Activated CD4-positive, alpha-beta memory T cell treated with anti-CD3 and anti-CD28 coated beads, Interleukin-2, amount 10 ng/mL, durations not matched to agents 7 days and 5 days (primary cell): ENCODE measurements around the gene AXIN1. TPM values are rescaled to one million over a fixed set of nuclear protein-coding genes. Genes with fewer than 3 reads are reported as not detected.
"Not testable (repeated sequence)": the region's sequence is repeated elsewhere in the genome, so short reads cannot be mapped to it uniquely, and the experiment has no call there.

ENCODE experiments used
- CTCF ChIA-PET: fragments of 350-600 bp; sonication (Branson Sonifier 250); formaldehyde crosslinking; loops from one replicate; lab custom pipeline; 2021; ENCODE audit warnings: antibody characterized with exemption, inconsistent platforms; lab: Charles Lee
- POLR2A ChIA-PET: fragments of 350-600 bp; sonication (Branson Sonifier 250); formaldehyde crosslinking; loops from one replicate; lab custom pipeline; 2021; ENCODE audit warnings: antibody characterized with exemption; lab: Charles Lee
- DNase-seq: peaks from one replicate; pipeline ENCODE4 v3.0.0-alpha.2; 2020
- H3K27ac Mint-ChIP-seq: one replicate; pipeline ENCODE4 v1.8.0; 2021; ENCODE audit warnings: mild to moderate bottlenecking, mixed read lengths
- H3K27me3 Mint-ChIP-seq: one replicate; pipeline ENCODE4 v1.8.0; 2021; ENCODE audit warnings: mixed read lengths
- H3K36me3 Mint-ChIP-seq: one replicate; pipeline ENCODE4 v1.8.0; 2021; ENCODE audit warnings: low read depth, mixed read lengths
- H3K4me1 Mint-ChIP-seq: one replicate; pipeline ENCODE4 v1.8.0; 2021; ENCODE audit warnings: mixed read lengths
- H3K4me3 Mint-ChIP-seq: one replicate; pipeline ENCODE4 v1.8.0; 2021; ENCODE audit warnings: mild to moderate bottlenecking, mixed read lengths
- H3K9me3 Mint-ChIP-seq: one replicate; pipeline ENCODE4 v1.8.0; 2021; ENCODE audit warnings: mixed read lengths
- total RNA-seq, 2 experiments: library from RNA; stranded (reverse); gene quantifications; one replicate each; pipeline ENCODE4 v1.2.3, GENCODE V29; 2021

AXIN1 gene
- total RNA-seq, 2 experiments from 2014 or later = 25.4 to 25.7 TPM

DNA sequence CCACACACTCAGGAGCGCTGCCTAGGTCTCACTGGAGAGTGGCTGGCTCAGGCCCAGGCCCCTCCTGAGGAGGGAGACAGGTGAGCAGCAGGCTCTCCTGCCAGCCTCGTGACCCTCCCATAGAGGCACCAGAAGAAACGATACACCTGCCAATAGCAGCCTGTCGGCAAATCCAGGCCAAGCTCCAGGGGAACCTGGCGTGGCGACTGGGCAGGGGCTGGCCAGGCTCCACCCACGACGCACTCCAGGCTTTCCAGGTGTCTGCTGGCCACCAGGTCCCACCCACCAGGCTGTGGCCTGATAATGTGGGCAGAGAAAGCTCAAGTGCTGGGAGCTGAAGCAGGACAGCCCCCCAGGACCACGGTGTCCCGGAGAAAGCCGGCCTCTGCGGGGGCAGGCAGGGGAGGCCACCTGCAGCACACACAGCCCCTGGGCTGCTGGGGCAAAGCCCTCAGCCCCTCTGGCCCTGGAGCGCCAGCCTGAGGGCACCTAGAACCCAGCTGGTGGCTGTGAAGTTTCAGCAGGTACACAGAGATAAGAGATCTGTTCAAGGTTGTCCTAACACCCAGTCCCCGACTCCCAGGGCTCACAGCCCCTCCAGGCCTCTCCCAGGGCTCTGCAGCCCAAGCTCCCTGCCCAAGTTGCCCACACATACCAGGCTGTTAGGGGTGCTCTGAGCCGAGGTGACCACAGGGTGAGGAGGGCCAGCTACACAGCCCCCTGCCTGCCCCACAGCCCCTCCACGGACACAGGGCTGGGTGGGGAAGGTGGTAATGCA is 26.8 kb upstream of the AXIN1 start:
- no peak for DNase-seq
- Mint-ChIP-seq H3K27ac (peak overlapping the region; percentile 86), H3K4me3 (peak overlapping the region; percentile 79), H3K36me3 (peaks cover 5% of the 10 kb centered on the region), H3K27me3 (peaks cover 10% of the 10 kb centered on the region), H3K4me1 (peaks cover 24% of the 10 kb centered on the region), H3K9me3 (no peaks in the 10 kb centered on the region)
- CTCF ChIA-PET = no interaction called here
- POLR2A ChIA-PET = interaction anchor here (0.8 to 0.9 kb wide), 2 partner anchors 9 to 22 kb away, joined by 3 read pairs; partner anchors contain the start of genes DECR2 and MRPL28

DNA sequence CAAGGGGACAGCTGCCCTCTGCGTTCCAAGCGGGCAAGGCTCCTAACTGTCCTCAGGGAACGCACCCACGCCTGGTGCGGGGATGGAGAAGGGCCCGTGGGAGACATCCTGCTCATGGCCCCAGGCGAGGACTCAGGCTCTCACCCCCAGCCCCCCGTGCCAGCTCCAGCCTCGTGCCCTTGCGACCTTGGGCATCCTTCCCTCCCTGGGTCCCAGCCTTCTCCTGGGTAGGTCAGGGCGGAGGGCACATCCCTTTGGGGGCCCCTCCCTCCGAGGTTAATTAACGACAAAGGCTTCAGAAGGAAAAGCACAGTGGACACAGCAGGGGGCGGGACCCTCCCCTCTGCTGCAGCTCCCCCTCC is 26.3 kb upstream of the AXIN1 start:
- H3K4me3 Mint-ChIP-seq = no peak overlapping the region
- no peak overlapping the region for H3K27ac Mint-ChIP-seq
- ChIA-PET POLR2A (no interaction called here), CTCF (no interaction called here)
- H3K4me1 Mint-ChIP-seq = peaks cover 24% of the 10 kb centered on the region
- H3K27me3 Mint-ChIP-seq = peaks cover 10% of the 10 kb centered on the region
- H3K36me3 Mint-ChIP-seq = peaks cover 5% of the 10 kb centered on the region
- DNase-seq = no peak
- H3K9me3 Mint-ChIP-seq = no peaks in the 10 kb centered on the region

DNA sequence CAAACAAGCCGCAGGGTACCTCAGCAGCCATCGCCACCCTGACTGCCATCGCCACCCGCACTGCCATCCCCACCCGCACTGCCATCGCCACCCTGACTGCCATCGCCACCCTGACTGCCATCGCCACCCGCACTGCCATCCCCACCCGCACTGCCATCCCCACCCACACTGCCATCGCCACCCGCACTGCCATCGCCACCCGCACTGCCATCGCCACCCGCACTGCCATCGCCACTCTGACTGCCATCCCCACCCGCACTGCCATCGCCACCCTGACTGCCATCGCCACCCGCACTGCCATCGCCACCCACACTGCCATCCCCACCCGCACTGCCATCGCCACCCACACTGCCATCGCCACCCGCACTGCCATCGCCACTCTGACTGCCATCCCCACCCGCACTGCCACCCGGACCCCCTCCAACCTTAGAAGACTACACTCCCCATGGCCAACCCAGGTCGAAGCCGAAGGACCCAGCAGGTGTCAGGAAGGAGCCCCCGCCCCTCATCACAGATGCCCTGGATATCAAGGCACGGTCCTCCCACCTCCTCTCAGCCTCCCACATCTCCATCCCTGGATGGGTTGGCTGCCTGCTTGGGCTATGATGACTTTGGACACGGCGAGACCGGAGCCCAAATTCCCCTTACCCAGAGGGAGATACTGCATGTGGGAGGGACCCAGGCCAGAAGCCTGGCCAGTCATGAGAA is 25.7 kb upstream of the AXIN1 start:
- H3K4me3 Mint-ChIP-seq, DNase-seq, CTCF ChIA-PET, H3K27me3 Mint-ChIP-seq, POLR2A ChIA-PET, H3K27ac Mint-ChIP-seq, H3K36me3 Mint-ChIP-seq, H3K9me3 Mint-ChIP-seq: not testable (repeated sequence)
- H3K4me1 Mint-ChIP-seq = peaks cover 20% of the 10 kb centered on the region

DNA sequence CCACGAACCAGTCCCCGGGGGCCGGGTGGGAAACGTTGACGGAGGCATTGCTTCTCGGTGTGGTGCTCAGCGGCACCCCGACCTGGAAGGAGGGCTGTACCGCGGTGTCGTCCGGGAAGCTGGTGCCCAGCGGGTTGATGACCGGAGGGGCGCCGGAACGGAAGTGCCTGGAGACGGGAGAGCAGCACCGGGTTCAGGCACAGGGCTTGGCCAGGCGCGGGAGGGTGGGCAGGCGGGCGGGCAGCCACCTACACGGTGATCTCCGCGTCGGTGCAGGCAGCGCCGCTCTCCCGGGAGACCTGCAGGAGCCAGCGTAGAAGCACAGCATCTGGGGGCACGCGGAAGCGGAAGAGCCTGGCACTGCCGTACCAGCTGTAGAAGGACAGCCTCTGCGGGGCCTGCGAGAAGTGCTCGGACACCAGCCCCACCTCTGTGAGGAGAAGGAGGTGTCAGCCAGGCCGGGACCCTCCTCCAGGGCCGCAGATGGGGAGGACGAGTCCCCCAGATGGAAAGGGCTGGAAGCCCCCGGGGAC is 25.0 kb upstream of the AXIN1 start:
- CTCF ChIA-PET = no interaction called here
- no peak for DNase-seq
- Mint-ChIP-seq H3K4me1 (peaks cover 12% of the 10 kb centered on the region), H3K9me3 (no peaks in the 10 kb centered on the region), H3K4me3 (no peak overlapping the region), H3K27ac (no peak overlapping the region), H3K27me3 (peaks cover 2% of the 10 kb centered on the region), H3K36me3 (peaks cover 9% of the 10 kb centered on the region)
- POLR2A ChIA-PET = no interaction called here

DNA sequence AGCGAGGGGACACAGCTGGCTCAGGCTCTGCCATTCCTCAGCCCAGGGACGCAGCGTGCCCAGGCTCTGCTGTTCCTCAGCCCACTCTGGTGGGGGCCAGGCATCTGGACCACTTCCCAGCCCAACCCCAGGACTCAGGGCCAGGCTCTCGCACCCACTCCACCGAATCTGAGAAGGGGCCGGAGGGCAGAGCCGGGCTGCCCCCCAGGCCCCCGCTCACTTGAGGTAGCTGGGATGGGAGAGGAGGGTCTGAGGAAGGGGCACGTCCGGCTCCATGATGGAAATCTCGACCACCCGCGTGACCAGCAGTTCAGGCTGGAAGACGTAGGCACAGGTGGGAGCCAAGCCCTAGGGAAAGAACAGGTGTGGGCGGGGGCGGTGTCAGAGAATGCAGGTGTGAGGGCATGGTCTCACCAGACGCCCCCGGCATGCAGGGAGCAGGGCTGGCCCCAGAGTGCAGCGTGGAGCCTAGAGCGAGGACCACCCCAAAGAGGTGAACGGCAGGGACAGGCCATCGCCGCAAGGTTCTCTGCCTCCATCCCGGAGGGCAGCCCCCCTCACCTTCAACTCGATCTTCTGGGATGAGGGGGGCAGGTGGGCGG is 24.4 kb upstream of the AXIN1 start:
- ChIA-PET CTCF (no interaction called here), POLR2A (no interaction called here)
- Mint-ChIP-seq H3K9me3 (no peaks in the 10 kb centered on the region), H3K4me3 (no peak overlapping the region), H3K27me3 (no peaks in the 10 kb centered on the region), H3K27ac (no peak overlapping the region), H3K4me1 (peaks cover 11% of the 10 kb centered on the region), H3K36me3 (peaks cover 10% of the 10 kb centered on the region)
- no peak for DNase-seq

DNA sequence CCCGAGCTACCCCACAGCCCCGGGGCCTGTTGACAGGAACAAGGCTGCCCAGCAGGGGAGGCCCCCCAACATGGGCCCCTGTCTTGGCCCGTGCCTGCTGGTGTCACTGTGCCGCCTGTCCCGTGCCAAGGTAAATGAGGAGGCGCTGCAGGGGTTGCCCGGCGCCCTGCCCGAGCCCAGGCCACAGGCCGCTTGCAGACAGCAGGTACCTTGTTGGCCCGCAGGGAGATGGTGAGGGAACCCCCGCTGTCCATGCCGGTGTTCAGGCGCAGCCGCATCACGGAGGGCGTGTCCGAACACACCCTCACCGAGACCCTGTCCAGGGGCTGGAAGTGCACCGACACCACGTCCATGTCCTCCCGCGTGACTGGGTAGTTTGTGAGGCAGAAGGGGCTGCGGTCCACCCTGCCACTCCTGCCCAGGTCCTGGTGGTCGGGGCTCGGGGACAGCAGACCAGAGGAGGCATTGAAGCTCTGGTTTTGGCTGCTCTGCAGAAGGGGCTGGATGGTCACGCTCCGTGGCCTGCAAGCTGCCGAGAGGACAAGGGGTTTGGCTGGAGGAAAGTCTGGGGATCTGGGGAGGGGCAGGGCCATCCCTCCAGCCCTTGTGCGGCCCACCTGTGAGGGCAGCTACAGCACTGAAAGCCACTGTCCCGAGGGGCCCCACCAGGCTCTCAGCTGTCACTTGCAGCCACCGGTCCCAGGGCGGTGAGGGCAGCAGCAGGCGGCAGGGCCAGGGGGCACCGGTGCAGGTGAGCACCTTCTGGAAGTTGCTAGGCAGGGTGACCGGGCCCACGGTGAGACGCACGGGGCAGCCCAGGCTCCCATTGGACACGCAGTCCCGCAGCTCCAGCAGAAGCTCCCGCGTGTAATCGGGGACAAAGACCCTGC is 23.6 kb upstream of the AXIN1 start:
- no peaks in the 10 kb centered on the region for H3K9me3 Mint-ChIP-seq
- no peak overlapping the region for H3K27ac Mint-ChIP-seq
- ChIA-PET POLR2A (no interaction called here), CTCF (no interaction called here)
- peaks cover 12% of the 10 kb centered on the region for H3K36me3 Mint-ChIP-seq
- no peaks in the 10 kb centered on the region for H3K27me3 Mint-ChIP-seq
- DNase-seq = no peak
- H3K4me1 Mint-ChIP-seq = peaks cover 14% of the 10 kb centered on the region
- no peak overlapping the region for H3K4me3 Mint-ChIP-seq

DNA sequence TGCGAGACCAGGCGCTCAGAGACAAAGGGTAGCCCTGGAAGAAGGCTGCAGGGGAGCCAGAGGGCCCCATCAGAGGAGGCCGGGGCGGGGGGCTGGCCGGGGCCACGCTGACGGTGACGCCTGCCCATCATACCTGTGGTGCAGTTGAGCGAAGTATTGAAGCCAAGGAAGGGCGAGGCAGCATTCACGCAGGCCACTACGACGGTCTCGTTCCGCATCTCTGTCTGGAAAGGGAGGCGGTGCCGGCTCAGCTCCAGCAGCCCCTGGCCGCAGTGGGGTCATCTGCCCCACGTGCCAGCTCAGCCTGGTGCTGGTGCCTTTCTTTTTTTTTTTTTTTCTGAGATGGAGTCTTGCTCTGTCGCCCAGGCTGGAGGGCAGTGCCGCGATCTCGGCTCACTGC is 22.7 kb upstream of the AXIN1 start:
- H3K4me3 Mint-ChIP-seq = no peak overlapping the region
- POLR2A ChIA-PET = no interaction called here
- H3K36me3 Mint-ChIP-seq = peaks cover 14% of the 10 kb centered on the region
- H3K27ac Mint-ChIP-seq = no peak overlapping the region
- no peaks in the 10 kb centered on the region for H3K9me3 Mint-ChIP-seq
- peaks cover 18% of the 10 kb centered on the region for H3K4me1 Mint-ChIP-seq
- H3K27me3 Mint-ChIP-seq = no peaks in the 10 kb centered on the region
- DNase-seq = no peak
- CTCF ChIA-PET = no interaction called here

DNA sequence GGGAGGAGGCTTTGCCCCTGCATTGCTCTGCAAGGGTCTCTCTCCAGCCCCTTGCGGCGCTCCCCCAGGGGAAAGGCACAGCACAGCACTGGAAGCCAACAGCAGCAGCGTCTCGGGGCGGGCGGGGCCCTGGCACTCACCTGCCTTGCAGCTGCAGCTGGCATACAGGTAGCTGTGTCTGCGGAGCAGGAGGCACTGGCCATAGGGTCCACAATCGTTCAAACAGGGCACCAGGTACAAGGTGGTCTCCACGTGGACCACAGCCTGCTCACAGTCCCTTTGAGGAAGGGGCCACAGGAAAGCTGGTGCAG is 22.0 kb upstream of the AXIN1 start:
- H3K36me3 Mint-ChIP-seq = peaks cover 11% of the 10 kb centered on the region
- peaks cover 19% of the 10 kb centered on the region for H3K4me1 Mint-ChIP-seq
- no peak overlapping the region for H3K27ac Mint-ChIP-seq
- DNase-seq = no peak
- ChIA-PET CTCF (no interaction called here), POLR2A (no interaction called here)
- no peaks in the 10 kb centered on the region for H3K9me3 Mint-ChIP-seq
- no peaks in the 10 kb centered on the region for H3K27me3 Mint-ChIP-seq
- no peak overlapping the region for H3K4me3 Mint-ChIP-seq

DNA sequence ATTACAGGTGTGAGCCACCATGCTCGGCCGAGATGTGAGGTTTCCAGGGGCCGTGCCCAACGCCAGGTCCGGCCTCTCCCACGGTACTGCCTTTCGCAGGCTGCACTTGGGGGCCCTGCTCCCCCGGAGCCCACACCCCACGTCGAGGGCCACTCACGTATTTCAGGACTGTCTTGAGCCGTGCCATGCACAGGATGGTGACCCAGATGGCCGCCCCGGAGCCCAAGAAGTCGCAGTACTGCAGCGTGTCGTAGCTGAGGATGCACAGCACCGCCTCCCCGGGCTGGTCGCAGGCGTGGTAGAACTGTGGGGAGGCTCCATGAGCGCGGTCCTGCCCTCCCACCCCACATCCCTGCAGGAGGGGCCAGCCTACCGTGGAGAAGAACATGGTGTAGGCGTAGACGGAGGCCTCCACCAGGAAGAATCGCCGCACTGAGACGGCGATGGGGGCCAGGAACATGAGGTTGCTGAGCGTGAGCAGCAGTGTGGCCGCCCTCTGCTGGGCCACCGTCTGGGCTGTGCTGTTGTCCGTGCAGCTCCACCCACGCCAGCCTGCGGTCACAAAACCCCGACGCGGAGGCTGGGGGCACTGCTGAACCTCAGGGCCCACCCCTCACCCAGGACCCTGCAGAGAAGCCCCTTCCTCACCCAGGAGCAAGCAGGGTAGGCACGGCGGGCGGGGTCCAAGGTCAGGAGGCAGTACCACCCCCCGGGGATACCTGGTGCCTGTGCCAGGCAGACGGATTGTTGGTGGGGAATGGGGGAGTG is 21.5 kb upstream of the AXIN1 start:
- ChIA-PET CTCF (no interaction called here), POLR2A (no interaction called here)
- Mint-ChIP-seq H3K36me3 (peaks cover 11% of the 10 kb centered on the region), H3K9me3 (no peaks in the 10 kb centered on the region), H3K4me1 (peaks cover 20% of the 10 kb centered on the region), H3K27me3 (no peaks in the 10 kb centered on the region), H3K4me3 (no peak overlapping the region), H3K27ac (no peak overlapping the region)
- DNase-seq = no peak

DNA sequence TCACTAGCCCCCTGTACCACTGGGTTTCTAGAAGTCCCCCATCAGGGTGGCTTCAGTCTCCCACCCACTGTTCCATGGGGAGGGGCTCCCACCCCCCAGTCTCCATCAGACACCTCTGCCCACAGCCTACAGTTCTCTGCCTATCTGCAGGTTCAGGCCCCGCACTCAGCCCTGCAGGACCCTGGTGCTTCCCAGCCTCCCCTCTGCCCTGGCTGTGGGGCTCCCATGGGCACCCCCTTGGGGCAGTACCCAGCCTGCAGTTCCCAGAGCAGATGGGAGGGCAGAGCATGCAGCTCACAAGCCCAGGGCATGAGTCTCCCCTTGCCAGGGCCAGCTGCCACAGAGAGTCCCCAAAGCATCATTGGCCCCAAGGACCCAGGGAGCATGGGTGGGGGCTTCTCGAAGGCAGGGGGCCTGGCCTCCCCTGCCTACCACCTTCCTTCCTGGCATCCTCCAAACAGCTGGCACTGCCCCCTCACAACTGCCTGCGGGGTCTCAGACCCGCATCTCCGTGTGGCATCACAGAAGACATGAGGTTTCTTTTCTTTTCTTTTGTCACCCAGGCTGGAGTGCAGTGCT is 20.6 kb upstream of the AXIN1 start:
- Mint-ChIP-seq H3K4me3 (no peak overlapping the region), H3K4me1 (peaks cover 18% of the 10 kb centered on the region), H3K27me3 (no peaks in the 10 kb centered on the region), H3K9me3 (no peaks in the 10 kb centered on the region), H3K36me3 (peaks cover 11% of the 10 kb centered on the region), H3K27ac (no peak overlapping the region)
- ChIA-PET CTCF (no interaction called here), POLR2A (no interaction called here)
- DNase-seq = no peak

DNA sequence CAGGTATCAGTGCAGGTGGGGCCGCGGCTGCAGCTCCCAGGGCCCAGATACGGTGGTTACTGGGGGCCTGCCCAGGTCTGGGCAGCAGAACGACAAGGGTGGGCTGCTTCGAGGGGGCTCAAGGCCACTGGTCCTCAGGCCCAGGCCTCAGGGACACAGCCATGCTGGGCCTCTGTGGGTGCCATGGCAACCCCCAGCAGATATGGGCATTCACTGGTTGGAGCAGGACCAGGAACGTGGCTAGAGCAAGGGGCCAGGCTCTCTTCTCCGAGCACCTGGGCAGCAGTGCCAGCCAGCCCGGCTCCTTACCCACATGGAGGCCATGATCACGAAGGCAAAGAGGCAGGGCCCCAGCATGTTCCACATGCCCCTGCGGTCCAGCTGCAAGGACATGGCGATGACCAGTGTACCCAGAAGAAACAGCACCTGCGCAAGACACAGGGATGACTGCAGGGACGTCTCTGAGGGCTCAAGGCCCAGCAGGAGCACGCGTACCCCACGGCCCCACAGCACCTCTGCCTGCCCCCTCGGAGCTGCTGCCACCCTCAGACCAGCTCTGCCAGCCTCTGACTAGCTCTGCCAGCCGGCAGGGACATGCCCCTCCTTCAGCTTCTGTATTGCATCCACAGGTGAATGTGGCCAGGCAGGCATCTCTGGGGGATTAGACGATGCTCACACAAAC is 19.9 kb upstream of the AXIN1 start:
- POLR2A ChIA-PET = interaction anchor here (1.8 to 3.1 kb wide), 2 partner anchors 9 to 10 kb away, joined by 5 to 23 read pairs; partner anchors contain the start of gene PGAP6
- CTCF ChIA-PET = no interaction called here
- DNase-seq = no peak
- Mint-ChIP-seq H3K4me1 (peaks cover 18% of the 10 kb centered on the region), H3K9me3 (no peaks in the 10 kb centered on the region), H3K27me3 (no peaks in the 10 kb centered on the region), H3K4me3 (no peak overlapping the region), H3K27ac (no peak overlapping the region), H3K36me3 (peaks cover 11% of the 10 kb centered on the region)
